Cardiac muscle cell (in vitro differentiated cells and primary cell): ENCODE results near the gene AP2A1. TPM values are rescaled to one million over a fixed set of nuclear protein-coding genes. Genes with fewer than 3 reads are reported as not detected.

ENCODE experiments used
- DNase-seq, 2 donors: peaks; one replicate each; pipeline versions ENCODE4 v3.0.0 to v3.0.0-alpha.2; 2010 to 2017; ENCODE audit warnings: low read depth in 1 of 2, low spot score in 1 of 2
- H3K27ac ChIP-seq: fragments of 200-600 bp; sonication (generic); 2 replicates; pipeline ENCODE4 v1.5.1; 2016
- H3K27me3 ChIP-seq: fragments of 200-600 bp; sonication (generic); 2 replicates; pipeline ENCODE4 v1.6.0; 2016; ENCODE audit warnings: control low read depth
- H3K36me3 ChIP-seq: fragments of 200-600 bp; sonication (generic); 2 replicates; pipeline ENCODE4 v1.5.1; 2016; ENCODE audit warnings: control low read depth
- H3K4me1 ChIP-seq: fragments of 200-600 bp; sonication (generic); 2 replicates; pipeline ENCODE4 v1.8.1; 2017; ENCODE audit warnings: low read depth, mild to moderate bottlenecking, mixed run types
- H3K4me3 ChIP-seq: fragments of 200-600 bp; sonication (generic); 2 replicates; pipeline ENCODE4 v1.5.1; 2016; ENCODE audit warnings: mild to moderate bottlenecking
- H3K9me3 ChIP-seq: fragments of 200-600 bp; sonication (generic); 2 replicates; pipeline ENCODE4 v1.5.1; 2017; ENCODE audit warnings: low read depth, mild to moderate bottlenecking, control low read depth
- CTCF ChIP-seq: IDR thresholded peaks from 2 replicates; pipeline ENCODE4 v1.5.1; 2012; ENCODE audit warnings: low read depth, mild to moderate bottlenecking, low read length
- polyA plus RNA-seq: library from polyadenylated mRNA; unstranded; fragments of >200 nt; fragmentation: Nextera tagmentation; extraction: Ambion mirVana; gene quantifications from 2 replicates; pipeline ENCODE4 v1.2.1, GENCODE V29; 2016
- total RNA-seq: library from RNA; depleted of rRNA; stranded (reverse); fragments of >200 nt; gene quantifications from 2 replicates; pipeline ENCODE4 v1.2.3, GENCODE V29; 2016

Gene AP2A1
- total and polyA plus RNA-seq, 2 experiments from 2014 or later, result 78.0 to 153 TPM

- Histone ChIP-seq H3K36me3 (peaks cover 8% of the 10 kb centered on the region), H3K4me1 (peaks cover 5% of the 10 kb centered on the region), H3K4me3 (no peak overlapping the region), H3K27me3 (no peaks in the 10 kb centered on the region), H3K27ac (no peak overlapping the region), H3K9me3 (no peaks in the 10 kb centered on the region)
- no peak for DNase-seq
- TF ChIP-seq CTCF, result no peak
These were observed 39.2 kb downstream of the AP2A1 start for GRCh38 chr19:49805822-49806619.

GRCh38 chr19:49806620-49806959 lies 39.8 kb downstream of the AP2A1 start:
- Histone ChIP-seq H3K9me3 (no peaks in the 10 kb centered on the region), H3K4me1 (peaks cover 5% of the 10 kb centered on the region), H3K27ac (no peak overlapping the region), H3K4me3 (no peak overlapping the region), H3K36me3 (peaks cover 8% of the 10 kb centered on the region), H3K27me3 (no peaks in the 10 kb centered on the region)
- no peak for DNase-seq
- TF ChIP-seq CTCF, result no peak

- DNase-seq, result no peak
- H3K27me3 ChIP-seq, result no peaks in the 10 kb centered on the region
- peaks cover 5% of the 10 kb centered on the region for H3K4me1 ChIP-seq
- H3K27ac ChIP-seq, result no peak overlapping the region
- peaks cover 8% of the 10 kb centered on the region for H3K36me3 ChIP-seq
- no peaks in the 10 kb centered on the region for H3K9me3 ChIP-seq
- no peak overlapping the region for H3K4me3 ChIP-seq
- no peak for TF ChIP-seq CTCF
These were observed 40.5 kb downstream of the AP2A1 start for GRCh38 chr19:49807058-49807903.

GRCh38 chr19:49807904-49808675 lies 41.3 kb downstream of the AP2A1 start:
- H3K4me1 ChIP-seq, result peaks cover 5% of the 10 kb centered on the region
- H3K27me3 ChIP-seq, result no peaks in the 10 kb centered on the region
- DNase-seq, result no peak
- no peak overlapping the region for H3K4me3 ChIP-seq
- no peaks in the 10 kb centered on the region for H3K9me3 ChIP-seq
- peak overlapping the region; percentile 7 for H3K27ac ChIP-seq
- peaks cover 8% of the 10 kb centered on the region for H3K36me3 ChIP-seq
- TF ChIP-seq CTCF, result no peak

GRCh38 chr19:49808711-49809159 lies 41.9 kb downstream of the AP2A1 start:
- DNase-seq, result peak; percentile 90 to 97
- H3K27me3 ChIP-seq, result no peaks in the 10 kb centered on the region
- peak overlapping the region; percentile 32 for H3K4me3 ChIP-seq
- peaks cover 5% of the 10 kb centered on the region for H3K4me1 ChIP-seq
- H3K9me3 ChIP-seq, result no peaks in the 10 kb centered on the region
- peaks cover 3% of the 10 kb centered on the region for H3K36me3 ChIP-seq
- H3K27ac ChIP-seq, result peak overlapping the region; percentile 7
- TF ChIP-seq CTCF, result no peak
